Colonic mucosa (tissue), 4 donors: ENCODE measurements around the gene MRPL4. TPM values are rescaled to one million over a fixed set of nuclear protein-coding genes. Genes with fewer than 3 reads are reported as not detected.

Source experiments
- DNase-seq: peaks from one replicate; pipeline ENCODE4 v3.0.0-alpha.2; 2020
- H3K27ac ChIP-seq: fragments of 200-600 bp; one replicate; pipeline ENCODE4 v1.8.0; 2021
- H3K27me3 ChIP-seq: fragments of 200-600 bp; one replicate; pipeline ENCODE4 v1.8.0; 2021
- H3K36me3 ChIP-seq: fragments of 200-600 bp; one replicate; pipeline ENCODE4 v1.8.0; 2021
- H3K4me1 ChIP-seq: fragments of 200-600 bp; one replicate; pipeline ENCODE4 v1.8.0; 2021; ENCODE audit warnings: mild to moderate bottlenecking
- H3K4me3 ChIP-seq: fragments of 200-600 bp; one replicate; pipeline ENCODE4 v1.8.0; 2021
- H3K9ac ChIP-seq, 2 donors: one replicate each; pipeline ENCODE4 v1.7.0; 2013; ENCODE audit warnings: control low read depth in 2 of 2, low read depth in 2 of 2, low read length in 2 of 2
- H3K9me3 ChIP-seq: fragments of 200-600 bp; one replicate; pipeline ENCODE4 v1.8.0; 2021
- CTCF ChIP-seq: fragments of 200-600 bp; IDR thresholded peaks from one replicate; pipeline ENCODE4 v1.8.0; 2022; ENCODE audit warnings: antibody characterized with exemption, mild to moderate bottlenecking
- intact Hi-C: fragments of 100-400 bp; cut with DNase I; formaldehyde crosslinking; loops from one replicate; pipeline ENCODE4 v1.14.1; 2022
- total RNA-seq, 2 donors: library from RNA; stranded (reverse); fragmentation: NEBNext Ultra II Directional in 1 of 2; extraction: Animal tissue kit (Norgen Biotek cat#: 25700) in 1 of 2; gene quantifications; one replicate each; pipeline ENCODE4 v1.2.1, GENCODE V29; 2021
- donor health status: healthy.
- donor health status: DM: no; HTN: no; CAD: no.
- donor health status: DM: no; HTN: no; CAD: no.

The MRPL4 gene
- total RNA-seq, 2 donors from 2014 or later, result 48.9 to 116 TPM

DNA sequence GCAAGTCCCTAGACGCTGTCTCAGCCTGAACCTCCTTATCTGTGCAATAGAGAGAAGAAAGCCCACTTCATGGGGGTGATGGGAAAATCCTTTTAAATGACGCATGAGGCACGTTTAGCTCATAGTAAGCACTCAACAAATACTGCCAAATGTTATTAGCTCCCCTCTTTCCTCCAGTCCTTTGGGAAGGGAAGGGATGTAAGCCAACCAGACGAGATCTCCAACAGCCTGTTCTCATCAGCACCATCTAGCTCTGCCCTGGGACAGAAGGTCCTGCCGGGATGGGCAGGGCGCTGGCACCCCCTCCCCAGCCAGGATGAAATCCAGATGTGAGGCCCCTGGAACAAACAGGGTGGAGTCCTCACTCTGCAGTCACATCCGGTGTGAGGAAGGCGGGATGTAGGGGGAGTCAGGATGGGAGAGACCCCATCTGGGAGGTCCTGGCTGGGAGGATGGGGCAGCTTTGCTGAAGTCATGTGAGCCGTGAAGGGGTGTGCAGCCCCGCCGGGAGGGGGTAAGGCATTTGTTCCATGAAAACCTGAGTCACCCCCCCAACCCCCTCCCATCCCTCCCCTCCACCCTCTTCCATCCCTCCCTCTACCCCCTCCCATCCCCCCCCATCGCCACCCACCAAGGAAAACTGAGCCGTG lies 25.5 kb upstream of the MRPL4 start:
- DNase-seq, result peak; percentile 58
- no peak overlapping the region for H3K4me3 ChIP-seq

GRCh38 chr19:10227026-10227971 lies 24.7 kb upstream of the MRPL4 start:
- no peak for TF ChIP-seq CTCF
- Histone ChIP-seq H3K4me3 (no peak overlapping the region), H3K9me3 (no peaks in the 10 kb centered on the region), H3K9ac (peak overlapping the region in 1 of 2 donors; percentile 26), H3K27ac (peak overlapping the region; percentile 70), H3K4me1 (no peaks in the 10 kb centered on the region), H3K36me3 (no peaks in the 10 kb centered on the region), H3K27me3 (no peaks in the 10 kb centered on the region)
- intact Hi-C loops, result no loop called here
- no peak for DNase-seq

More for the DNA sequence above, 25.5 kb upstream of the MRPL4 start:
- intact Hi-C loops, result no loop called here
- no peaks in the 10 kb centered on the region for H3K27me3 ChIP-seq
- H3K4me1 ChIP-seq, result no peaks in the 10 kb centered on the region
- H3K9me3 ChIP-seq, result no peaks in the 10 kb centered on the region
- H3K9ac ChIP-seq, result no peak overlapping the region
- no peak for TF ChIP-seq CTCF
- H3K36me3 ChIP-seq, result no peaks in the 10 kb centered on the region
- peak overlapping the region; percentile 70 for H3K27ac ChIP-seq

DNA sequence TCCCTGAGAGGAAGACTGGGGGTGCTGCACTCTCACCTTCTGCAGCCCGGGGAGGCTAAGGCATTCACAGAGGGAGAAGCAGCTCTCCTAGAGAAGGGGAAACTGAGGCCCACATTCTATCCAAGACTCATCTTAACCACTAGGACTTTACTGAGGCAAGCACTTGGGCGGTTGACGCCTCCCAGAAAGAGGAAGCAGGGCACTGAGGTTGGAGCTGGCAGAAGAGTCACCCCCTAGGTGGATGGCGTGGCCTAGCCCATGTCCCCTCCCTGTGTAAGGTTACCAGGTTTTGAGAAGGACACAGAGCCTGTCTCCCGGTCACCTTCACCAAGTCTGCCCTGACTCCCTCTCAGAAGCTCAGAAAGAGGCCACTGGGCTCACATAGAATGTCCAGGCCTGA lies 23.6 kb upstream of the MRPL4 start:
- Histone ChIP-seq H3K4me3 (no peak overlapping the region), H3K36me3 (no peaks in the 10 kb centered on the region), H3K27ac (peak overlapping the region; percentile 1), H3K9ac (peak overlapping the region in 1 of 2 donors; percentile 12), H3K4me1 (no peaks in the 10 kb centered on the region), H3K9me3 (no peaks in the 10 kb centered on the region), H3K27me3 (no peaks in the 10 kb centered on the region)
- intact Hi-C loops, result no loop called here
- no peak for DNase-seq
- no peak for TF ChIP-seq CTCF

GRCh38 chr19:10228920-10229319 lies 23.1 kb upstream of the MRPL4 start:
- no peaks in the 10 kb centered on the region for H3K36me3 ChIP-seq
- peak; percentile 51 for DNase-seq
- intact Hi-C loops, result no loop called here
- no peak overlapping the region for H3K4me3 ChIP-seq
- no peaks in the 10 kb centered on the region for H3K27me3 ChIP-seq
- peak overlapping the region; percentile 1 for H3K27ac ChIP-seq
- no peaks in the 10 kb centered on the region for H3K9me3 ChIP-seq
- H3K4me1 ChIP-seq, result no peaks in the 10 kb centered on the region
- peak; percentile 33 for TF ChIP-seq CTCF
- H3K9ac ChIP-seq, result no peak overlapping the region

DNA sequence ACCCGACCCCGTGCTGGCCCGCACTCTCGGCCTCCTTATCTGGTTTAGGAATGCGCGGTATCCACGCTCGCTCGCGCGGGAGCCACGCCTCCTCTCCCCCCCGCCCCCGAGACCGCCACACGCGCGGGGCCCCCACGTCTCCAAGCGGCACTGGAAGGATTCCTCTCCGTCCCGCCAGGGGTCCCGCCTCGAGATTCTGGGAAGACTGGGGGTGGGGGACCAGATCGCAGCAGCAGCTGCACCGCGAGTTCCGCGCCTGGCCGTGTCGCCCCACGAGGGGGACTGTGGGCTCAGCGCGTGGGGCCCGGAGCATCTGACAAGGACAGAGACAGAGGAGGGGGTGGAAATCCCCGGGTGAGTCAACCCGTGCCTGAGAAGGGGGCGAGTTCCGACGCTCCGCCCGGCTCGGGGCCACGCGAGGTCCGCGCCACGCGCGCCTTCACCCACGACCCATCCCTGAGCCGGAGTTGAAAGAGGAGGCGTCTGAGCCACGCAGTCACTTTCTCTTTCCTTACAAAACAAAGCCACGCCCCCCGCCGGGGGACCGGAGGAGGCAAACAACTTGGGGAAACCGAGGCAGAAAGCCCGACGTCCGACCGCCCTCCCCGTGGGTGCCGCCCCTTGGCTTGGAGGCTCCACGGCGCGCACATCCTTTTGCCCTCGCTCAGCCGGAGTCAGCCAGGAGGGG lies 21.7 kb upstream of the MRPL4 start:
- Histone ChIP-seq H3K27ac (peak overlapping the region; percentile 78), H3K27me3 (no peaks in the 10 kb centered on the region), H3K9ac (peak overlapping the region; percentile 91 to 99), H3K4me3 (peak overlapping the region; percentile 71), H3K9me3 (no peaks in the 10 kb centered on the region), H3K4me1 (no peaks in the 10 kb centered on the region), H3K36me3 (no peaks in the 10 kb centered on the region)
- TF ChIP-seq CTCF, result no peak
- DNase-seq, result peak; percentile 67
- intact Hi-C loops, result no loop called here
